ENCODE results near the gene EMC1.
"Not testable (repeated sequence)": the region's sequence is repeated elsewhere in the genome, so short reads cannot be mapped to it uniquely, and the experiment has no call there.

The EMC1 gene

GRCh38 chr1:19251305-19252196 lies at the start of gene EMC1, which contains the start of gene MRTO4:
EMC1 (minus strand) TSS chr1:19251524; CDS start chr1:19251509, 15 bp downstream.
MRTO4 (plus strand) TSS chr1:19251805; CDS start chr1:19251836, 31 bp downstream.
- peak within 1 kb of the TSS; percentile 94 for H3K4me3 ChIP-seq
- peak within 1 kb of the TSS; percentile 88 to 96 for H3K27ac ChIP-seq
- DNase-seq (ENCODE audit: low spot score), result peak; percentile 85
- no peak for TF ChIP-seq CTCF (IDR thresholded peaks at IDR 0.05)

GRCh38 chr1:19300211-19300610 lies 48.9 kb upstream of the EMC1 start:
- no peak overlapping the region for H3K27ac ChIP-seq
- H3K4me3 ChIP-seq, result no peak overlapping the region
- no peak for DNase-seq (ENCODE audit: low spot score)
- no peak for TF ChIP-seq CTCF (IDR thresholded peaks at IDR 0.05)

GRCh38 chr1:19294638-19295037 lies 43.3 kb upstream of the EMC1 start:
- no peak overlapping the region for H3K4me3 ChIP-seq
- no peak for DNase-seq (ENCODE audit: low spot score)
- H3K27ac ChIP-seq, result no peak overlapping the region
- TF ChIP-seq CTCF (IDR thresholded peaks at IDR 0.05), result no peak

DNA sequence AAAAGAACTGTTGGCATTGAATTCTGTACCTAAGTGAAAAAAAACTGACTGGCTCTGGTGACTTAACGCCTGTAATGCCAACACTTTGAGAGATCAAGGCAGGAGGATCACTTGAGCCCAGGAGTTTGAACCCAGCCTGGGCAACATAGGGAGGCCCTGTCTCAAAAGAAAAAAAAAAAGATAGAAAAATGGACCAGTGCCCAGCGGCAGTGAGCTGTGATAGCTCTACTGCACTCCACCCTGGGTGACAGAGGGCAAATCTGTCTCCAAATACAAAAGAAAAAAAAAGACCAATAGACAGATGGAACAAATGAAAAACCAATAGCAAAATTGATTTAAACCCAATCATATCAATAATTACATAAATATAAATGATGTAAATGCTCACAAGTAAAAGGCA lies 37.9 kb upstream of the EMC1 start:
- no peak for TF ChIP-seq CTCF (IDR thresholded peaks at IDR 0.05)
- DNase-seq (ENCODE audit: low spot score), result no peak
- Histone ChIP-seq H3K27ac (no peak overlapping the region), H3K4me3 (peak overlapping the region; percentile 65)

- DNase-seq (ENCODE audit: low spot score); H3K27ac ChIP-seq: not testable (repeated sequence)
- peak within 1 kb of the TSS; percentile 65 for H3K4me3 ChIP-seq
Measured at GRCh38 chr1:19288324-19289241, 37.3 kb upstream of the EMC1 start, which contains the start of gene AKR7A3. AKR7A3 (minus strand) TSS chr1:19288770; CDS start chr1:19288709, 61 bp downstream.

DNA sequence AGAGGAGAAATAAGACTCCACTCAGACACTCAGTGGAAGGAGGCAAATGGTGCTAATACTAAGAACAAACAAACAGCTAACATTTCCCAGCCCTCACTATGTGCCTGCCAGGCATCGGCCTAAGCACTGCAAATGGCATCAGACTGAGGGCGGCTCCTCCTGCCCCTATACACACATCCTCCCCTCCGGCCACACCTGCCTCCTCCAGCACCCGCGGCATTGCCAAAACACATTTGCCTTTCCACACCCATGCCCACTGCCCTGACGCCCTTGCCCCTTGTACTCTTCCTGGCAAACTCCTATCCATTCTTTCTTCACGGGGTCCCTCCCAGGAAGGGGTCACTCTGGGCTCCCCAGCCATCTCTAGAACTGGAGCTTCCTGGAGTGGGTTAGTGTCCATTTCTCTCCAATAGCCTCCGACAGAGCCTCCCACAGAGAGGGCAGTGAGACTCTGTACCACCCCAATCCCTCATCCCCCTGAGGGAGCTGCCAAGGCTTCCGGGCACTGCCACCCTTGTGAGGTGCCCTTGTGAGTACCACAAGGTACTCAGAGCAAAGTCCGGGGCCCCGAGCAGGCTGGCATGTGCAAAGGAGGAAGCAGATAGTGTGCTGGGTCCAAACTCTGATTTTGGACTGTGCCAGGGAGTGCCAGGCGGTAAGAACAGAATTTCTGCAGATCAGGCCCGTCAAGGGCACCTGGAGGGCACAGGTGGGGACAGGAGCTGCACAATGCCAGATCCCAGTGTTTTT lies 36.3 kb upstream of the EMC1 start:
- no peak for DNase-seq (ENCODE audit: low spot score)
- no peak for TF ChIP-seq CTCF (IDR thresholded peaks at IDR 0.05)
- no peak overlapping the region for H3K27ac ChIP-seq
- no peak overlapping the region for H3K4me3 ChIP-seq

DNA sequence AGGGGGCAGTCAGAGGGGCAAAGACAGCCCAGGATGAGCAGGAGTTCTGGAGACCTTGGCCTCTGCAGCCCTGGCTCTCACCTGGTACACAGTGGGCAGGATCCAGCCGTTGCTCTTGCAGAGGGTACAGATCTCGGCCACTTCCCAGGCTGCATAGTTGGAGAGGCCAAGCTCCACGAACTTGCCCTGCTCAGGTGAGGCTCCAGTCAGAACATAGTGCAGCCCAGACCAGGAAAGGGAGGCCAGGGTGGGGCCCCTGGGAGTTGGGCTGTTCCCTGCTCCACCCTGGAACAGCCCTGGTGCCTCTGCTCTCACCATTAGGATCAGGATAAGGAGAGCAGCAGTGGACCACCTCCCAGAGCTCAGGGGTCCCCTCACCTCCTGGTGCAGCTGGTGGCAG lies 34.5 kb upstream of the EMC1 start:
- DNase-seq (ENCODE audit: low spot score); H3K4me3 ChIP-seq; H3K27ac ChIP-seq: not testable (repeated sequence)

GRCh38 chr1:19285366-19285765 lies 34.0 kb upstream of the EMC1 start:
- not testable (repeated sequence) for H3K4me3 ChIP-seq; H3K27ac ChIP-seq; DNase-seq (ENCODE audit: low spot score)

Measured in coronary artery (tissue), 2 donors.